ENCODE data around the gene NEK7. TPM values are rescaled to one million over a fixed set of nuclear protein-coding genes. Genes with fewer than 3 reads are reported as not detected.
A peak's percentile ranks its signal among the peaks of the same experiment; 100 is the strongest.

Gene NEK7
- total and polyA plus RNA-seq, 2 of the 4 experiments (the other 2 are of a cell fraction), result 89.0 to 467 TPM

GRCh38 chr1:198173832-198174231, 17.0 kb downstream of the NEK7 start (continued):
- TF ChIP-seq RFX5 (IDR thresholded peaks at IDR 0.05; ENCODE audit: low read depth, low read length) (no peak), MXI1 (IDR thresholded peaks at IDR 0.05; ENCODE audit: borderline replicate concordance, low read depth, low read length) (no peak), FOS (IDR thresholded peaks at IDR 0.05; ENCODE audit: low read depth, low read length) (no peak)

DNA sequence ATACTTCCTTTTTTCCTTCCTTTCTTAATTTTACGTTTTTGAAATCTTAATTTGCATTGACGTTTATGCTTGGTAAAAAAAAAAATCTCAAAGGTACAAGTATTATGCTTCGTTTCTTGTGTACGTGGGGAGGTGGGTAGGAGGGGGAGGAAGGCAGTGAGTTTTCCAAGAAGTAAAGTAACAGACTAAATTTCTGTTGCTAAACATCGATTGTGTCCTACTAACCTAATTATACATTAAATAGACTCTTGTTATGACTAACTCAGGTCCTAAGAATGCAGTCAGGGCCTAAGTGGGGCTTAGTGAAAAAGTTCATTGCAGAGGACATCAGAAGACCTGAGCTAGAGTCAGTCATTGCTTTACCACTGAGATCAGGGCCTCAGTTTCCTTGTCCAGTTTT, 17.5 kb downstream of the NEK7 start:
- peak; percentile 60 for ATAC-seq (ENCODE audit: low read depth)
- H3K9me1 ChIP-seq (ENCODE audit: insufficient read depth, low read length), result peaks cover 19% of the 10 kb centered on the region
- DNase-seq, result peak; percentile 43
- H3K56ac ChIP-seq (ENCODE audit: extremely low read depth, insufficient read depth, low read length), result no peak overlapping the region
- H3K27me3 ChIP-seq (ENCODE audit: control insufficient read depth, insufficient read depth, low read length), result no peaks in the 10 kb centered on the region
- H4K20me1 ChIP-seq (ENCODE audit: insufficient read depth, low read length), result peaks cover 64% of the 10 kb centered on the region
- ChIA-PET POLR2A (ENCODE audit: unreplicated experiment) (no interaction called here), CTCF (no interaction called here)
- no peak overlapping the region for H2BK20ac ChIP-seq (ENCODE audit: low read depth, low read length)
- H3K4me3 ChIP-seq (ENCODE audit: insufficient read depth, low read depth, low read length), result no peak overlapping the region
- BruUV-seq (replicated peaks), result no TSS peak
- H3K4me2 ChIP-seq (ENCODE audit: low read depth, low read length), result peak overlapping the region; percentile 34; the same call in 1 of the 2 replicates
- peaks cover 0 to 58% of the 10 kb centered on the region in 2 experiments; a peak in 2 of 4 replicates for H3K79me1 ChIP-seq (ENCODE audit: low read depth in 1 of 2, low read length in 2 of 2)
- H4K8ac ChIP-seq (ENCODE audit: low read depth in 2 of 2, low read length in 2 of 2), result no peak overlapping the region
- H3K4me1 ChIP-seq (ENCODE audit: control insufficient read depth, insufficient read depth, low read length), result peaks cover 17% of the 10 kb centered on the region
- no peak overlapping the region for H2AK5ac ChIP-seq (ENCODE audit: low read depth, low read length)
- no peak overlapping the region for H2BK120ac ChIP-seq (ENCODE audit: low read depth, low read length)
- H3K27ac ChIP-seq (ENCODE audit: insufficient read depth, low read length), result no peak overlapping the region
- H2BK5ac ChIP-seq (ENCODE audit: low read depth, low read length, poor library complexity, severe bottlenecking), result no peak overlapping the region
- no peak overlapping the region for H3K23ac ChIP-seq (ENCODE audit: low read depth, low read length)
- no peaks in the 10 kb centered on the region for H3K36me3 ChIP-seq (ENCODE audit: control insufficient read depth, insufficient read depth, low read length)
- H3K9me3 ChIP-seq (ENCODE audit: control insufficient read depth, insufficient read depth, low read length), result no peaks in the 10 kb centered on the region
- no CpG with 5 or more reads among the region's 5 CpGs for WGBS, 2 experiments (ENCODE audit: extremely low coverage in 2 of 2, insufficient read length in 1 of 2)
- in situ Hi-C loops (cut with MboI; ENCODE audit: low sequenced_read_pairs) (no loop called here), intact Hi-C loops (cut with micrococcal nuclease) (loop anchor here (5.0 kb wide), 1 partner anchor 98 kb away; no protein-coding TSS in a partner anchor), dilution Hi-C loops (cut with HindIII; ENCODE audit: low sequenced_read_pairs, unreplicated experiment) (no loop called here)
- H3K18ac ChIP-seq (ENCODE audit: low read depth, low read length), result no peak overlapping the region
- no peak overlapping the region for H3K4ac ChIP-seq (ENCODE audit: low read depth, low read length)
- no peak overlapping the region for H2BK15ac ChIP-seq (ENCODE audit: low read depth, low read length)
- no peak overlapping the region for H3K9ac ChIP-seq (ENCODE audit: low read depth, low read length)
- H2AK9ac ChIP-seq (replicated peaks; ENCODE audit: low read depth, low read length, poor library complexity), result no peak overlapping the region
- H3K14ac ChIP-seq (replicated peaks; ENCODE audit: low read depth, low read length), result no peak overlapping the region
- H2AFZ ChIP-seq (replicated peaks; ENCODE audit: low read length, poor library complexity), result no peak overlapping the region
- TF ChIP-seq, protein P1, sequence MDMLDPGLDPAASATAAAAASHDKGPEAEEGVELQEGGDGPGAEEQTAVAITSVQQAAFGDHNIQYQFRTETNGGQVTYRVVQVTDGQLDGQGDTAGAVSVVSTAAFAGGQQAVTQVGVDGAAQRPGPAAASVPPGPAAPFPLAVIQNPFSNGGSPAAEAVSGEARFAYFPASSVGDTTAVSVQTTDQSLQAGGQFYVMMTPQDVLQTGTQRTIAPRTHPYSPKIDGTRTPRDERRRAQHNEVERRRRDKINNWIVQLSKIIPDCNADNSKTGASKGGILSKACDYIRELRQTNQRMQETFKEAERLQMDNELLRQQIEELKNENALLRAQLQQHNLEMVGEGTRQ (IDR thresholded peaks at IDR 0.05; ENCODE audit: low read depth, low read length), result no peak
- no peak for TF ChIP-seq CEBPB (IDR thresholded peaks at IDR 0.05; ENCODE audit: low read depth, low read length)
- no peak for TF ChIP-seq ELK1 (IDR thresholded peaks at IDR 0.05; ENCODE audit: borderline replicate concordance, low read depth, low read length)
- TF ChIP-seq, protein P2, sequence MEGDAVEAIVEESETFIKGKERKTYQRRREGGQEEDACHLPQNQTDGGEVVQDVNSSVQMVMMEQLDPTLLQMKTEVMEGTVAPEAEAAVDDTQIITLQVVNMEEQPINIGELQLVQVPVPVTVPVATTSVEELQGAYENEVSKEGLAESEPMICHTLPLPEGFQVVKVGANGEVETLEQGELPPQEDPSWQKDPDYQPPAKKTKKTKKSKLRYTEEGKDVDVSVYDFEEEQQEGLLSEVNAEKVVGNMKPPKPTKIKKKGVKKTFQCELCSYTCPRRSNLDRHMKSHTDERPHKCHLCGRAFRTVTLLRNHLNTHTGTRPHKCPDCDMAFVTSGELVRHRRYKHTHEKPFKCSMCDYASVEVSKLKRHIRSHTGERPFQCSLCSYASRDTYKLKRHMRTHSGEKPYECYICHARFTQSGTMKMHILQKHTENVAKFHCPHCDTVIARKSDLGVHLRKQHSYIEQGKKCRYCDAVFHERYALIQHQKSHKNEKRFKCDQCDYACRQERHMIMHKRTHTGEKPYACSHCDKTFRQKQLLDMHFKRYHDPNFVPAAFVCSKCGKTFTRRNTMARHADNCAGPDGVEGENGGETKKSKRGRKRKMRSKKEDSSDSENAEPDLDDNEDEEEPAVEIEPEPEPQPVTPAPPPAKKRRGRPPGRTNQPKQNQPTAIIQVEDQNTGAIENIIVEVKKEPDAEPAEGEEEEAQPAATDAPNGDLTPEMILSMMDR (conservative IDR thresholded peaks at IDR 0.05; ENCODE audit: low read depth, low read length), result no peak
- no peak for TF ChIP-seq RAD21 (IDR thresholded peaks at IDR 0.05; ENCODE audit: low read length)
- no peak for TF ChIP-seq MAFK (IDR thresholded peaks at IDR 0.05; ENCODE audit: low read depth, low read length)
- TF ChIP-seq RCOR1 (IDR thresholded peaks at IDR 0.05; ENCODE audit: insufficient replicate concordance, low read length), result no peak
- TF ChIP-seq MAZ (IDR thresholded peaks at IDR 0.05; ENCODE audit: borderline replicate concordance, low read depth, low read length), result no peak
- no peak for TF ChIP-seq SMC3 (IDR thresholded peaks at IDR 0.05; ENCODE audit: low read depth, low read length)
- TF ChIP-seq CHD1 (IDR thresholded peaks at IDR 0.05; ENCODE audit: low read depth, low read length), result no peak
- TF ChIP-seq MXI1 (IDR thresholded peaks at IDR 0.05; ENCODE audit: borderline replicate concordance, low read depth, low read length), result no peak
- no peak for TF ChIP-seq RFX5 (IDR thresholded peaks at IDR 0.05; ENCODE audit: low read depth, low read length)
- no peak for TF ChIP-seq POLR2A (IDR thresholded peaks at IDR 0.05; ENCODE audit: low read depth, low read length)
- H4K5ac ChIP-seq (ENCODE audit: low read depth, low read length), result no peak overlapping the region
- no peak overlapping the region for H4K91ac ChIP-seq (ENCODE audit: insufficient read depth, low read depth, low read length)
